CMK (cell line): ENCODE results near the gene CERKL.

Source experiments
- DNase-seq: peaks from one replicate; pipeline ENCODE4 v3.0.0-alpha.2; 2010; ENCODE audit warnings: low read depth

The CERKL gene

DNA sequence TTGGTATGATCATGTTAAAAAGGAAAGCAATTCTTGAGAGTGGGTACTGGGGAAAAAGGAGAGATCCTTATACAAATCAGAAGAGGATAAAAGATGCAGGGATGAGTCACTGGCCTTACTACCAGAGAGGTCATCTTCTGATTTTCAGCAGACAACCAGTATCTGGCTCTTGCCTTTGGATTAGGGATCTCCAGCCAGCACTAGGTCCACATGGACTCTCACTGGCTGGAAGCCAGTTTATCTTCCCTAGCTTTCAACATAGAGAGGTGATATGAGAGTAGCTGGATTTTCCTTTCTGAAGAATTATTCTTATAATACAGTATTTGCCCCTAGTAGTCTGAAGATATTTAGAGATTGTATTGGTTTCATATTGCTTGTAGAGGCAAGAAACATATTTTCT lies 30.2 kb downstream of the CERKL start:
- DNase-seq = no peak

DNA sequence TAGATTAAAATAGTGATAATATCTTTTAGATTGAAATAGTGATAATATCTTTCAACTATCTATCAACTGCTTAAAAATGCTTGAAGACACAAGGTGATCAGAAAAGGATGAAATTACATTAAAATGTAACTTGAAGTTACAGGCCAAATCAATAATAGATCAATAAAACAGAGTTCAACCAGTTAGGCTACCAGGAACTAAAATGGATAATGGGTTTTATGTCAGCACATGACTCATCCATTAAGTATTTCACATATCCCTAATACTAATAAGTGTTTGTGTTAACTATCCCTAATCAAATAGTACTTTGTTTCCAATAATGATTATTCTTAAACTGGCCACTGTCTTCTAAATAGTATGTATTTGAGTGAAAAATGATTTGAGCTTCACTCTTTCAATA lies 33.7 kb downstream of the CERKL start:
- DNase-seq = no peak

DNA sequence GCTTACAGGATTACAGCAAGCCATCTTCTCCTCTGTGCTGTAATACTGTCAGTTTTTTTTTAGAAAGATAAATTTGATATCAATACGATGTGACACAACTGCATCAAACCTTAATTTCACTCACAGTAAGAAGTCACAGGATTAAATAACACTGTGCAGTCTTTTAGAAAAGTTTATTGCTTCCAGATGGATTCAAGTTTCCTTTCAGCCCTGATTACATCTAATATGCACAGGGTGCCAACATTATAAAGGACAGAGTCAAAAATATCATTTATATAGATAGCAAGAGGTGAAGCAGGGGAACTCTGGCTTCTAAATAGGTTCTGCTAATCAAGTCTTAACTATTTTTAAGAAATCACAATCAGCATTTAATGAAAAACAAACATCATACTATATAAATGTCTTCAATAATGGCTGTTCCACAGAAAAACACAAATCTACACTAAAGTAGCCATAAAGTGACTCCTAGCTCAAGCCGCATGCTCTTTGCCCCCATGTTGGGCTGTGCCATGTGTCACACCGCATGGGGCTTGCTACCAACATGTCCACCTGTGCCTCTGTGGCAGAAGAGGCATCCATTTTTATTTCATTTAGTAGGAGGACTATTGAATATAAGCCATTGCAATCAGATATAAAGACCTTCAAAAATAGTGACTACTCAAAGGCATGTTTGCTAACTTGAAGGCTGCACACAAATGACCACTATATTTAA lies 35.0 kb downstream of the CERKL start:
- DNase-seq = no peak

DNA sequence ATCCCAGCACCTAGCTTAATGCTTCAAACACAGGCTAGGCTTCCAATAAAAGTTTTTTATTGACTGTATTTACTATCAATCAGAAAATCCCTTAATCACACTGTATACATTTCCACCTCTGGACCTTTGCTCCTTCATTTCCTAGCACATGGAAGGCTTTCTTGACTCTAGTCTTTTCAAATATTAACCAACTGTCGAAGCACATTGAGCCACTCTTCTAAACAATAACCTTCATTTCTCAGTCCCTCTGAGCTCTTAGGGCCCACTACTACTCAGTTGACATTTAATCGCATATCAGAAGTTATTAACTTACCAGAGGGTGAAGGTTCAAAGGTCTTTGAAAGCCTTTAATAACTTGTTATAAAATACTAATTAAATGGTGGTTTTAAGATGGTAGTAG lies 37.4 kb downstream of the CERKL start:
- DNase-seq = no peak

DNA sequence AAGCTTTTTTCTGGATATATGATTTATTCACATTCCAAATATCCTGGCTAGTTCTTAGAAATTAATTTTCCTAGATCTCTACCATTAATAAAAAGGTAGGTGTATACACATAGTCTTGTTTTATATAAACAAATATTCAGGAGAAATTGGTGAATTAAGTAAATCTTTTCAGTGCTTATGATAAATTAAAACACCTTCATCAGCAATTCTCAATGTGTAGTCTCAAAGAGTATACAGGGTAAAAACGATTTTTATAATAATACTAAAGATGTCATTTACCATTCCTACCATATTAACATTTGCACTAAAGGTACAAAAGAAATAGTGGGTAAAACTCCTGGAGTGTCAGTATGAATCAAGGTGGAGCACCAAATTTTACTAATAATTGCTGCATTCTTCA lies 40.2 kb downstream of the CERKL start:
- DNase-seq = no peak

DNA sequence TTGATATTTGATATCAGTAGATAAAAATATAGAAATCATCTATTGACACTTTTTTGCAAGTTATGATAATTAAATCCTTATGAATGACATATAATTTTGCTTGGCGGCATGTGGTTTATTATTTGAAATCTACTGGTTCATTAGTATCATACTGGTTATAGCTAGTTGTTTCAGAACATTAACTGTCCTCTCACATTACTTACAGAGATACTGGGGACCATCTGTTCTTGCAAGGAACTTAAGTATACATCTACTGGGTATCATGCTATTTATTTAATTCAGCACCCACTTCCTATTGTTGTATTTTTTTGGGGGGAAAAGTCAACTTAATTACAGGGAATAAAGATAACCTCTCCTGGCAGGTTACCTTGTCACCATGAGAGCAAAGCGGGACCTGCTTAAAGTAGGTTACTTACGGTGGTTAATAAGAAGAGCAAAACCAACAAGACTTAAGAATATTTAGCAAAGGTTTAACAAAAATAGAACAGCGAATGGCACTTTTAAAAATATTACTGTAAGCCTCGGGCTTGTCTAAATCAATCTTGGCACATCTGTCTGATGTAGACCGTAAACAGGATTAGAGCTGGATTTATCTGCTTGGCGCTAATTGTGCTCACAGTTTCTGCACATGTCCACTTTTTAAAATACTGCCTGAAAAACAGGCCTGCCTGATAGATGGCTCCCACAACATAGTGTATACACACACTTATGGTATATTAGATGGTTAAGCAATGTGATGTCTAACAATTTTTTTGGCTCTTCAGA lies 41.8 kb downstream of the CERKL start:
- DNase-seq = no peak

DNA sequence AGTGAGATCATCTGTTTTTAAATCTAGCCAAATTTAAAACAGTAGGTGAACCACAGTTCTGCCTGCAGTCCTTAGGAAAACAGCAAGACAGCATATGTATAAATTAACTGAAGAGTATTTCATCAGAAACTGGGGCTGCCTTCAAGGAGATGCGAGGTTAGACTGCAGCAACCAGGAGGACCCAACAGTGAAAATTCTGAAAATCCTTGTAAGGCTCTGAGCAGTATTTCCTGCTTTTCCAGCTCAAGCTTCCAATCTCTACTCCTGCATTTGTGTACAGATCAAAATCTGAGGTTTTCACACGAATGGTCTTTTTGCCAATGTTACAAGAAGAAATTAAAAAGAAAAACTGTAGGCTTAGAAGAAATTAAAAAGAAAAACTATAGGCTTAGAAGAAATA lies 43.7 kb downstream of the CERKL start:
- no peak for DNase-seq

DNA sequence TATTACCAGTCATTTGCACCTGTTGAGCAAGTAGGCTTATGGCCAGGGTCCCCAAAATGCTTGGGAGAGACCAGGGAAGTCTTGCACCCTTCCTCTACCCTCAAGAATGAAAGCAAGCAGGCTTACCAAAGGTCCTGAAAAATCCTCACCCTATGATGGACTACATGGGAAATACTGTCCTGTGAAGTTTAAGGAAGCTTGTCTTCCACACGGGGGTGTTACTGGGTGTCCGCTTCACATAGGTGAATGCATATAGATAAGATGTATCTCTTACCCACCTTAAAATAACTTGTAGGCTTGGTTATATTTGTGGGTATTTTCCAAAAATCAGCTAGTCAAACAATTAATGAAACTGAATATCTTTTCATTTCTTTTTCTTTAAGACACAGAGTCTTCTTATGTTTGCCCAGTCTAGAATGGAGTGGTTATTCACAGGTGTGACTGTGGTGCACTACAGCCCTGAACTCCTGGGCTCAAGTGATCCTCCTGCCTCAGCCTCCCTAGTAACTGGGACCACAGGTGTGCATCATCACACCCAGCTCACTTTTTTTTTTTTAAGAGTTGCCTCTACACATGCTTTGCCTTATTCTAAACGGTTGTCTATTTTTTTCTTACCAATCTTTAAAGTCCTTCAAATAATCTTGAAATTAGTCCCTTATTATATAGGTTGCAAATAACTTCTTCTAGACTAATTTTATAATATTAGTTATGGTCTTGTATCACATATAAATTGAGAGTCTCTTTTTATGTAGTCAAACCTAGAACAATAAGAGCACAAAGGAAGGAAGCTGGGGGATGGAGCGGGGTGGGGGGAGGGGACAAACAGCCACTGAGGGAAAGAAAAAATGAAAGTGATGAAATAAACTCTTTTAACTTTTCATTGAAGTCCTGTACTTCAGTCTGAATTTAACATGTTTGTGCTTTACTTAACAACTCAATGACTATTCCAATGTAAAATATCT lies 49.0 kb downstream of the CERKL start:
- DNase-seq = no peak

DNA sequence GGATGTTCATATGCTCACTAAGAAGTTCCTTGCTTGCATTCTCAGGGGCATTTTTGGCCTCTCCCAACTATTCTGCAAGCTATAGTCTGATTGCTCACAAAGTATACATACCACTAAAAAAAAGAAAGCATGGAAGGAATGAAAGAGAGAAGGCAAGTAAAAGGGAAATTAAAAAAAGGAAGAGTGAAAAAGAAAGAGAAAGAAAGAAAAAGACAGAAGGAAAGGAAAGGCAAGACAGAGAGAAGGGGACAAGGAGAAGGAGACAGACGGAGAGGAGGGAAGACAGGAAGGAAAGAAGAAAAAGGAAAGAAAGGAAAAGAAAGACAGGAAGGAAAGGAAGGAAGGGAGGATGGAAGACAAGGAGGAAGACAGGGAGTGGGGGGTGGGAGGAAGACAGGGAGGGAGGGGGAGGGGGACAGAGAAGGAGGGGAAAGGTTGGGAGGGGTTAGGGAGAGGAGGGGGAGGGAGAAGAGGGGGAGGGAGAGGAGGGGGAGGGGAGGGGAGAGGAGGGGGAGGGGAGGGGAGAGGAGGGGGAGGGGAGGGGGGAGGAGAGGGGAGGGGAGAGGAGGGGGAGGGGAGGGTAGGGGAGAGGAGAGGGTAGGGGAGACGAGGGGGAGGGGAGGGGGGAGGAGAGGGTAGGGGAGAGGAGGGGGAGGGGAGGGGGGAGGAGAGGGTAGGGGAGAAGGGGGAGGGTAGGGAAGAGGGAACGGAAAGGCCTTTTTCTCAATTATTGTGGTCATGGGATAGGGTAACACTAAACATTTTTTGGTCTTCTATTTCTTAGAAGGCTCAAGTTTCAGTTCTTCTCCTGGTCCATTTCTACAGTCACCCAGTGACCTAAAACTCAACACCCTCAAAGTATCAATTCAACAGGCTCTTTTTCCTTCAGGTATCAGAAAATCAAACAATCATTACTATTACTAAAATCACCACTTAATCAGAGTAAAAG lies 50.7 kb downstream of the CERKL start:
- DNase-seq = no peak

DNA sequence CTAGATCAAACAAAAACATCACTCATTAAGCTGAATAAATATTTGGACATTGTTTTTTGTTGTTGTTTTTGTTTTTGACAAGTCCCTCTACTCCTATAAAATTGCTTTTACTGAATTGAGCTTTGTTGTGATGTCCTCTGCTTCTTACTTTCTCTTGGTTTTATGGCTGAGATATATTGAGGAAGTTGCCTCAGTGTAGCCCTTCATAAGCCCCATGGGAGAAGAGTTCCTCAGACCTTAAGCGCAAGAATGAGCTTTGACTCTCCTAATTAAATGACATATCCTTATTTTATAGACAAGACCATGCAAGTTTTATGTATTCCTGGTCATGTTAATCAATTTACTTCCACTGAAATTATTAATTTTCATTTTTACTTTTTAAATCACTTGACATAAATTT lies 54.9 kb downstream of the CERKL start:
- DNase-seq = no peak

DNA sequence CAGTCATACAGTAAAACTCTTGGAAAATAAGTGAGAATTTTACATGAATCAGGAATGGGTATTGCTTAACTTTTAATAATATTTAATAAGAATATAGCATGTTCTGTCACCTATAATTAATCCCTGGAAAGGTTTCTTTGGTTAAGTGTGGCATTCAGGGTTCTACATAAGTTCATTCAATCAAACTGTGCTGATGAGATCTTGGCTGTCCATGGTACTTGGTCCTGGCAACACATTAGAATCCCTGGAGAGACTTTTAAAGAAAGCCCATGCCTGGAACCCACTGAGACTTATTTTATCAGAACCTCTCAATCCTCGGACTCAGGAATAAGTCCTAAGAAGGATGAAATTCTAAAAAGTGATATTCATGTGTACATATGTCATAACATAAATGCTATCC lies 60.3 kb downstream of the CERKL start:
- no peak for DNase-seq

DNA sequence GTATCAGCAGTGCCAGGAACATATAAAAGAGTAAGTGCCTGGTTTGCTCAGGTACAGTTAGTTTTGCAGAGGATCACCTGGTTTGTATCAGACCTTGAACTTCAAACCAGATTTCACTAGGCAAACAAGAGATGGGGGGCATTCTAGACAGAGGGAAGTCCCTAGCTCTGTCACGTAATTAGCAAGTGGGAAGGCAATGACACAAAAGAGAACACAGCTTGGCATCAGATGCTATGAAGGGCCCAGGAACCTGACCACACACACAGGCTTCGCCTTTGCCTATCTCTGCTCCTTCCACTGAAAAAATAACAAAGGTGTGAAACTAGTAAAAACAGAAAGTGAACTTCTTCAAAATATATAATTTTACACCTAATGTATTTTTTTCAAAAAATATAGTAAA lies 62.6 kb downstream of the CERKL start:
- no peak for DNase-seq

DNA sequence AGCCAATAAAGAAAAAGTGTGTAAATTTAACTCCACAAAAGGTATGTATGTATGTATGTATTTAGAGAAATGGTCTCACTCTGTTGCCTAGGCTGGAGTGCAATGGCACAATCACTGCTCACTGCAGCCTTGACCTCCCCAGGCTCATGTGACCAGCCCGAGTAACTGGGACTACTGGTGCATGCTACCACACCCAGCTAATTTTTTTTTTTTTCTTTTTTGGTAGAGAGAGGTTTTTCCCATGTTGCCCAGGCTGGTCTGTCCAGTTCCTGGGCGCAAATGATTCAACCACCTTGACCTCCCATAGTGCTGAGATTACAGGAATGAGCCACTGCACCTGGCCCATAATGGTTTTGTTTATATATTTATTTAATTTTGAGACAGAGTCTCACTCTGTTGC lies 67.1 kb downstream of the CERKL start:
- DNase-seq = no peak

DNA sequence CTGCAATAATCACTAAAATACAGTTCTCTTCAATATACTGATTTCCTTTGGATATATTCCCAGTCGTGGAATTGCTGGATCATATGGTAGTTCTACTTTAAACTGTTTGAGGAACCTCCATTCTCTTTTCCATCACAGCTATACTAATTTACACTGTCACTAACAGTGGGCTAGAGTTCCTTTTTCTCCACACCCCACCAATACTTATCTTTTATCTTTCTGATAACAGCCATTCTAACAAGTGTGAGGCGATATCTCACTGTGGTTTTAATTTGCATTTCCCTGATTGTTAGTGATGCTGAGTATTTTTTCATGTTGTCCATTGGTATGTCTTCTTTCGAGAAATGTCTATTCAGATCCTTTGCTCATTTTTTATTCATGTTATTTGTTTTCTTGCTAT lies 68.4 kb downstream of the CERKL start:
- DNase-seq = no peak

DNA sequence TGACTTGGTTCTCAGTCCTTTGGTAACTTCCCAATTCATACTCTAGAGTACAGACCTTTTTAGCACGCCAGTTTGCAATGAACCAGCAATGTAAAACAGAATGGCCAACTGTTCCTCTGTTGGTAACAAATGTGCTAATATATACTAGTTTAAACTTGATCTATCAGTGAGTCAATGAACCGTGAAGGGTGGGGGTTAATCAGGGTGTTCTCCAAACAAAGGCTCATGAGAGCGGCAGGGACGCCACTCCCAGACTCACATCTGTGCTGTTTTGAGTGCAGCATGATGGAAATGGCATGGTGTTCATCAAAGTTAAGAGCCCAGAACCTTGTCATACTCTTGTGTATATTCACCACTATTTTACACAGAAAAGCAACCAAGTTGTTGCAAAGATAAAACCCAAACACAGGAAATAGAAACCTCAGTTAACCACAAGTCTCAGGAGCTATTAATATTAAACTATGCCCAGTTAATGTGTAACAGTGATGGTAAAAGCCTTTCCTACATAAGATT lies 70.3 kb downstream of the CERKL start:
- no peak for DNase-seq

DNA sequence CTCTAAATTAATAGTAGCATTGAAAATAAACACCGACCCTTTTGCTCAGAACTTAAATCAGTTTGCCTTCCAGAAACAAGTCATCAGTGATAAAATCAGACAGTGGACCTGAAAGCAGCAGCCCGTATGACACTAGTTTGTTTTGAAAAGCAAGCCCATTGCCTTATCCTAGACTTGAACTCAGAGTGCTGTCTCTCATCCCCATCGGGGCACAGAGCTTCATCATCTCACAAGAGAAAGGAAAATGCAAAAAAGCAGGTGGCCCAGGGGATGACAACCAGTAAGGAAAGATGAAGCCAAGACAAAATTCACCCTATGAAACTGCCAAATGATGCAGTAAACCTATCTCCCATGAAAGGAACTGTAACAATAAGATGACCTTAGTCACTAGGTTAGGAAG lies 71.2 kb downstream of the CERKL start:
- DNase-seq = no peak

DNA sequence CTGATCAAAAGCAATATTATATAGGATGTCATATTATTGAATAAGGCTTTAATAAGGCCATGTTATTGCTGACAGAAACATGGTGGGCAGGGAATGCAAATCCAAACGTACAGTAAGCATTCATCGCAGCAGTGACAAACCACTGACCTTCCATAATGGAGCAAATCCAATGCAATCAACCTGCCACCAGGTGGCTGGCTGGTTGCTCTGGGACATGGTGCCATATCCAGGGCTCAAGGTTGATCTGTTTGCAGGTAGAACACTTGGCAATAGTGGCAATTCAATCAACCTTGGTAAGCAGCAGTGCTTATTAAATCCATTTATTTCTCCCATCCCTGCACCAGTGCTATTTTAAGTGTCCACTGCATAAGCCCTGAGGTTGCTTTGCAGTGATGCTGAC lies 75.4 kb downstream of the CERKL start:
- no peak for DNase-seq

DNA sequence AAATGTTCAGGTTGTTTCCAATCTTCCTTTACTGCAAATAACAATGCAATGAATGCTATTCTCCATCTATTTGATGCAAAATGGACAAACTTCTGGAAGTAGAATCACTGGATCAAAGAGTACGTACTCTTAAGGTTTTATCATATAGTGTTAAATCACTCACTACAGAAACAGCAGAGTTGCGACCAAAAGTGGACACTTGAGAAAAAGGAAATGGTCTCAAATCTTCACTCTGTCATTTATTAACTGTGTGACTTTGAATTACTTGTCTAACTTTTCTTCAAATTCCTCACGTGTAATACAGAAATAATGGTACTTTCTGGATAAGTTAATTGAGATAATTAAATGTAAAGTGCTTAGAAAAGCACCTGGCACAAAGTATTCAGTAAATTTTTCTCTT lies 78.1 kb downstream of the CERKL start:
- DNase-seq = no peak

DNA sequence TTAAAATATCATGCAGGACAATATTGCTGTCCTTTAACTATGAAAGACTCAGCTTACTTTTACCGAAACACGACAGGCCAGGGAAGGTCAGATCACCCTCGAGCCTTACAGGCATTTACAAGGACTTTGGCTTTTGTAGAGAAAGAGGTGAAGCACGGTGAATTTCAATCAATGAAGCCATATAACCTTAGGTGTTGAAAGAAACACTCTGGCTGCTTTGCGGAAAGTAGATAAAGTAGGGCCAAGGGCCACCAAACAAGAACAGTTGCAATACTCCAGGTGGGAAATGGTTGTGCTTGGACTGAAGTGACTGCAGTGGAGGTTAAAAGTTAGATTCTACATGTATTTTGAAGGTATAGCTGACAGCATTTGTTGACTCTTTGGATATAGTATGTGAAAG lies 80.5 kb downstream of the CERKL start:
- DNase-seq = no peak

DNA sequence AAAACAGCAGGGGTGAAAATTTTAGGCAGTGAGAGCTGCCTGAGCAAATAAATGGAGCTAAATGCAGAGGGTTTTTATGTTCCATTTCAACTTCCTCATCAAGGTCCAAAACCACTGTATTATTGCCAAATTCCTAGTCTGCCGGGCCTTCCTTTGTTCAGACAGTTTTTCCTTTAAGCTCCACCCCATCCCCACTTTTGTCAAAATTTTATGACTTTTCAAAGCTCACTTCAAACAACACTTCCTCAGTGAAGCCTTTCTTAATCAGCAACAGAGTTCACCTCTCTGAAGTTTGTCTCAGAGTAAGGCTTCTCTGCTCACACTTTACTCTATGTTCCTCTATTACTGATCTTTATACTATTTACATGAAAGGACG lies 81.3 kb downstream of the CERKL start:
- DNase-seq = no peak

DNA sequence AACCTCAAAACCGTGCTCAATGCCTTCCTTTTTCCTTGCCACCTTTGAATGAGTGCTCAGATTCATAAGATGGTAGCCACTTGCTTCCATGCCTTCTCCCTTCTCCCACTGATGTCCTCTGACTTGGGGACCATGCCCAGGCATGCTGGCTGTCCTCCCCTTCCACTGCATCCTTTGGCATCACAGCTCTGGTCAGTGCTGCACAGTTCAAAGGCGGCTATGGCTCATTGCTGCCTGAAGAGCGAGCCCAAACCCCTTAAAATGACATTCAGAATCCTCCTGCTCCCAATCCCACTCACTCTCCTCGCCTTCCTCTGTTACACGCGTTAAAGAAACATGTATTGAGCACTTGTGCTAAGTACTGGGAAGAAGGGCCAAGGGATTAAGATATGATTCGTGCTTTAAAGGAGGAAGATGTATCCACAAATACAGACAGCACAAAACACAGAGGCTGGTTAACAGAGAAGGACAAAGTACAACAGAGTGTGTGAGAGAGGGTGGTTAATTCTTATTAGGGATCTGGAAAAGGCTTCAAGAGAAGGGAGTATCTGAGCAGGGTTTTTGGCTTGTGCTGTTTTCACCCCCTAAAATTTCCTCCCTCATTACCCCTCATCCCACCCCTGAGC lies 81.8 kb downstream of the CERKL start:
- DNase-seq = no peak
